LoVo (cell line): ENCODE results near the gene ECHDC3.
A peak's percentile ranks its signal among the peaks of the same experiment; 100 is the strongest.

Experiments used
- DNase-seq: peaks from one replicate; pipeline ENCODE4 v3.0.0-alpha.2; 2016; ENCODE audit warnings: low spot score

ECHDC3 gene

GRCh38 chr10:11748866-11749265, 6.7 kb downstream of the ECHDC3 start:
- DNase-seq, result no peak

GRCh38 chr10:11750420-11750819, 8.2 kb downstream of the ECHDC3 start:
- no peak for DNase-seq

GRCh38 chr10:11754173-11754572, 12.0 kb downstream of the ECHDC3 start:
- no peak for DNase-seq

GRCh38 chr10:11754620-11755019, 12.4 kb downstream of the ECHDC3 start:
- DNase-seq, result no peak

- DNase-seq, result no peak
These were observed 13.5 kb downstream of the ECHDC3 start for GRCh38 chr10:11755512-11756263.

GRCh38 chr10:11756766-11757315, 14.7 kb downstream of the ECHDC3 start:
- no peak for DNase-seq

GRCh38 chr10:11757454-11757820, 15.3 kb downstream of the ECHDC3 start:
- no peak for DNase-seq

- peak; percentile 76 for DNase-seq
These were observed 15.8 kb downstream of the ECHDC3 start for GRCh38 chr10:11757821-11758463.

GRCh38 chr10:11758527-11759236, 16.5 kb downstream of the ECHDC3 start:
- no peak for DNase-seq

- DNase-seq, result no peak
These were observed 17.2 kb downstream of the ECHDC3 start for GRCh38 chr10:11759347-11759746.

- DNase-seq, result no peak
These were observed 18.0 kb downstream of the ECHDC3 start for GRCh38 chr10:11760151-11760550.

GRCh38 chr10:11760861-11761260, 18.7 kb downstream of the ECHDC3 start:
- no peak for DNase-seq

- no peak for DNase-seq
These were observed 19.2 kb downstream of the ECHDC3 start for GRCh38 chr10:11761431-11761830.

- no peak for DNase-seq
These were observed 20.7 kb downstream of the ECHDC3 start for GRCh38 chr10:11762706-11763500.

- no peak for DNase-seq
These were observed 21.3 kb downstream of the ECHDC3 start for GRCh38 chr10:11763501-11763861.

GRCh38 chr10:11765141-11765540, 23.0 kb downstream of the ECHDC3 start:
- DNase-seq, result no peak

GRCh38 chr10:11772575-11773288, 30.6 kb downstream of the ECHDC3 start:
- no peak for DNase-seq

- DNase-seq, result no peak
These were observed 31.7 kb downstream of the ECHDC3 start for GRCh38 chr10:11773761-11774441.

- DNase-seq, result no peak
These were observed 33.2 kb downstream of the ECHDC3 start for GRCh38 chr10:11775412-11775811.

- no peak for DNase-seq
These were observed 33.9 kb downstream of the ECHDC3 start for GRCh38 chr10:11776080-11776479.

- DNase-seq, result no peak
These were observed 38.9 kb downstream of the ECHDC3 start for GRCh38 chr10:11781114-11781513.
